ENCODE measurements around the gene GPR150.

GRCh38 chr5:95590880-95591279 lies 29.0 kb upstream of the GPR150 start:
- TF ChIP-seq POLR2A (IDR thresholded peaks at IDR 0.05; ENCODE audit: low read depth, low read length) (no peak), PRDM15 (CRISPR knock-in tag; IDR thresholded peaks at IDR 0.05) (no peak), CHD4 (IDR thresholded peaks at IDR 0.05) (no peak), CHD1 (IDR thresholded peaks at IDR 0.05; ENCODE audit: low read depth, low read length) (no peak), E2F8 (IDR thresholded peaks at IDR 0.05; ENCODE audit: low read depth, partially characterized antibody) (no peak), ZNF687 (IDR thresholded peaks at IDR 0.05) (no peak), CTCF (IDR thresholded peaks at IDR 0.05 in 2 of 3, conservative IDR thresholded peaks at IDR 0.05 in 1 of 3; ENCODE audit: control insufficient read depth in 2 of 3, extremely low read depth in 1 of 3, insufficient read depth in 1 of 3, low read depth in 3 of 3, low read length in 3 of 3) (no peak), BCL11A (IDR thresholded peaks at IDR 0.05; ENCODE audit: low read depth, low read length) (no peak), RFX5 (IDR thresholded peaks at IDR 0.05; ENCODE audit: low read depth, low read length) (no peak), HCFC1 (IDR thresholded peaks at IDR 0.05; ENCODE audit: low read length) (no peak)

All from GM12878 (cell line).